GOT3 (cell line): ENCODE data around the gene MYH8.

Experiments
- DNase-seq: peaks from one replicate; lab custom pipeline; 2025; ENCODE audit warnings: mixed read lengths; lab: John Stamatoyannopoulos, UW

MYH8 gene

DNA sequence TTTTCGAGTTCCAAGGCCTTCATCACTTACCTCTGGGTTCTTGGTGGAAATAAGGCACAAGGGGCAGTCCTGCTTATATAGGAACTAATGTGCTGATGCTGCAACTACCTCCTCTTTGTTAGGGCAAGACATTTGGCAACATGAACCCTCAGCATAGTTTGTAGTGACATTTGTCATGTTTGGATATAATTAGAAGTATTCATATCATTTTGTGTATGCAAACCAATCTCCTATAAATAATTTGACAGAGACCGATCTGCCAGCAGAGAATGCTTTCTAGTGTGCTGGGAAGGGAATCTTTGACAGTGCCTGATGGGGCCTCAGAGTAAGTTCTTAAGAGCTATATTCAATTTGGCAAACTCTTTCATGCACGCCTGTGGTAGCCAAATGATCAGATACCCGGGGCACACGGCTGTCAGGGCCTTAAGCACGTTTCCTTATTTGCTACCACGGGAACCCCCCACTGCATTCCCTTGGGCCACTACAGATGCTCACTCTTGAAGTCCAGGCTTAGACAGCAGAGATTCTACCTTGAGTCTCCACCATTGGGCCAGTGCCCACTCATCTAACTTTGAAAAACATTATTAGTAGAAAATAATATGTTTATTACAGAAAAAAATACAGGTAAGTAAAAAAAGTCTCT, at the start of gene MYH8:
MYH8 (minus strand) TSS at position 51 of the 643 bp plus-strand sequence. CDS start 1,723 bp downstream, outside the sequence.
- DNase-seq, result no peak

DNA sequence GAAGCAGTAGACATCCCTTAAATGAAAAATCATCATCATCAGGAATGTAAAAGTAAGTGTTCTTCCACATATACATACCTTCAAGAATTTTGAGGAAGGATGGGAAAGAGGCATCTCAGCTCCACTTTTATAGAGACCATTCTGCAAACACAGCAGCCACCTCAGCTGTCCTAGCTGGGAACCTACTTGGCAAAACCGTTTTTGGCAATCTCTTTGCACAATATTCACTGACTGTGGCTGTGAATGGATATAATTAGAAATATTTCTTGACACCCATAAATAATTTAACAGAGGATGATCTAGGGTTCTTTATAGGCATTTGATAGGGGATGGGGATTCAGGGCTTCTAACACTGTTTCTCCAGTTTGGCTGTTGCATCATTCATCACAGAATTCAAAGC, 47.7 kb upstream of the MYH8 start, which contains the start of gene MYH4:
MYH4 (minus strand) TSS at position 101 of the 400 bp plus-strand sequence. CDS start 2,814 bp downstream, outside the sequence.
- DNase-seq, result no peak

DNA sequence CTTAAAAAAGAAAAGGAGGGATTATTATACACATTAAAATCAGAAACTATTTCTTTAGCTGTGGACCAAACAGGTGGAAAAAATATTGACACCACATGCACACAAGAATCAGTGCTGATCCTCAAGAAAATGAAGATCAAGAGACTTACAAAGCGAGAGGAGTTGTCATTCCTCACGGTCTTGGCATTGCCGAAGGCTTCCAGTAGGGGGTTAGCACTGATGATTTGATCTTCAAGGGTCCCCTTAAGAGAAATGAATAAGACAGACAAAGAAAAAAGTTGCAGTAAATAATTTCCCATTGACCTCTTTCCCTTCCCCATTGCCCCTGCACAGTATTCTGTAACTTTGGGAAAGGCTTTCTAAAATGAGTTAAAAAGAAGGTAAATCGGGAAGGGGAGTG, 41.7 kb upstream of the MYH8 start:
- no peak for DNase-seq

DNA sequence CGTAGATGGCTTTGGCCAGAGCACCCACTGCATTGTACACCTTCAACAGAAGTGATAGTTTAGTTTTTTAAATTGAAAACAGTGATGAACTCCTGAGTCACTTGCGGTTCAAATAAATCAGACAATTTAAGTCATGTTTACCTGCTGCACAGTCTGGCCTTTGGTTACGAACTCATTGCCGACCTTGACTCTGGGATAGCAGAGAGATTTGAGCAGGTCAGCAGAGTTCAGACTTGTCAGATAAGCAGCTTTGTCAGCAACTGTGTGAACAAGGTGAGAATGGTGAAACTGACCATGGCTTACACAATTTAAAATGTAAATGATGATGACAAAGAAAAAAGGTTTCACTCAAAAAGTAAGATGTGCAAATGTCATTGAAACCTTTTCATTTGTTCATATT, 38.3 kb upstream of the MYH8 start:
- no peak for DNase-seq

DNA sequence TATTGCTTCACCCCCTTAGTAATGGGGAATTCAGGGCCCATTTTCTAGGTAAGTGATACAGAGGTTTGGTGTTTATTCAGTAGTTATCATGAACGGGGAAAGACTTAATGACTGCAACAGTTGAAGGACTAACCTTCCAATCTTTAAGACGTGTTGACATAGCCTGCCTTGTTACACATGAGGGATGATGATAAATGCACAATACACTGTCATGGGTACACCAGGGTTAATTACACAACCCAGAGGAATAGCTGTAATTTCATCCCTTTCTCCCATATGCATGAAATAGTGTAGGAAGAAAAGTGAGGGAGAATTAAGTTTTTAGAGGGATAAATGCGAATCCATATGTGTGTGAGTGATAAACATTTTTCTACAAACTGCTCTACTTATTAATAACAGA, 37.0 kb upstream of the MYH8 start:
- no peak for DNase-seq

DNA sequence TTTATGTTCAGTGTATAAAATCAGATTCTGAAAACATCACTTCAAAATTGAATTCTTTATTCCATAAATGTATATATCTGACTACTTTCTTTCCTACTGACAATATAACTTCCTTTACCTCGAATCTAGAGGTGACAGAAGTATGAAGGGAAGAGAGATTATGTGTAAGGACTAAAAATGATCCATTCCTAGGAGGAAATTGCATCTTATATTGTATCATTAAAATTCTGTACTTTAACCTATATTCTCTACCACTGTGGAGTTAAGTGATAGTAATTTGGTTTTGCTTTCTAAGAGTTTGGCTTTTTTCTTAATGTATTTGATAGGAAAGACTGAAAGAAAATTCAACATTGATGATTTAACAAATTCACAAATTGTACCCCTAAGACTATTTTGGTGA, 36.2 kb upstream of the MYH8 start:
- no peak for DNase-seq

DNA sequence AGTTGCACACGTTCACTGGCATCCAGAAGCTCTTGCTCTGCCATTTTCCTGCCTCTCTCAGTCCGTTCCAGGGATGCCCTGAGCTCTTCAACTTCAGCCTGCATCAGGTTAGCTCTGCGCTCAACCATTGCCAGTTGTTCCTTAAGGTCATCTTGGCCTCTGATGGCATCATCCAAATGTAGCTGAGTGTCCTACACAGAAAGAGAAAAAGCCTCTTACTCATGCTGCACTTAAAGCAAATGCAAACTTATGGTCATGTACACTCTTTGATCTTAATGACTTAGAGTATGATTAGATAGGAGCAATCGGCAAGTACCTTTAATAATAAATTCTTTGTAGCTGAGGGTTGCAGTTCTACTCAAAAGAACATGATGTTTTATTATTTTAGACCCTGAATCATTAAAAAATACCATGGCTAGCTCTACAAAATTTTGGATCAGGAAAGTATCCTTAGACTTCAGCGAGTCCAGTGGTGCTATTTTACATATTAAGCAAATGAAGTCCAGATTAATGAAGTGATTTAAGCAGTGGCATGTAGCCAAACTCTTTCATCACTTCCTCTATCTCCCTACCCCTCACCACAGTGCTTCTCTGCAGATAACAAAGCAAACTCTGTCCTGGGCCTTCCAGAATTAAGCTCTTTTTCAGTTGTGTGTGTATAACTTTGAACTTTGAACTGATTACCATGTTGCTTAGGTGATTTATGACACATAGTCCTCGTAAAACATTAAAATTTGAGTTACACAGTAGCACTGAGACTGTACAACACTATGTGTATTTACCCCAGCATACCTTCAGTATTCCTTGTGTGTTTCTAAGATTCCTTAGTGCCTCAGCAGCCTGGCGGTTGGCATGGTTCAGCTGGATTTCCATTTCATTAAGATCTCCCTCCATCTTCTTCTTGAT, 25.5 kb upstream of the MYH8 start:
- DNase-seq, result no peak

DNA sequence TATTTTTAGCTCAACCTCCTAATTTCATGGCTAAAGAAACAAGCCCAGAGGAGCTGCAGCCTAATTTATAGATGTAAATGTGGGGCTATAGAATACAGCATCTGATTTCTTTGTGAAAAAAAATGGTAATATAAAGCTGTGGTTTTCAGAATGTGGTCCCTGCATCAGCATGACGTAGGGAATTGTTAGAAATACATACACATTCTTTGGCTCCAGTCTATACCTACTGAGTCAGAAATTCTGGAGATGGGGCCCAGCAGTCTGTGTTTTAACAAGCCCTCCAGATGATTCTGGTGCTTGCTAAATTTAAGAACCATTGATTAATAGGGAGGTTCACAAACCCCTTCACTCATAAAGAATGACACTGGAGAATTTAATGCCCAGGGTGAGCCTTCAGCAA, 18.1 kb upstream of the MYH8 start:
- no peak for DNase-seq

DNA sequence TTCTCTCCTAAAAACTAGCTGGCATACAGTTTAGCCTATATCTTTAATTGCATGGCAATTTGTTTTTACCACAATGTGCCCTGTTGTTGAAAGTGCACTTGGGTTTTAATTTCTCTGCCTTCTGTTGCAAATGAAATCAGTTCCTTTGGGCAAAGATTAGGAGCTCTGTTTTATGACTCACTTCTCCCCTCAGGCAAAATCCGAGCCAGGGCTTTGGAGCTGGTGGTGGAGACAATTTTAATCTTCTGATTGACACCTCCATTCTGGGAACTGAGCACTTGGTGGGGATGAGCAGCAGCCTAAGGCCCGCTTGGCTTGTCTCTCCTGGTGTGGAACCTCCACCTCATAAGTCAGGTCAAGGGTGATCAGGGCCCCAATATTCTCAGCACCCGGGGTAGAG, 13.3 kb upstream of the MYH8 start:
- DNase-seq, result no peak

DNA sequence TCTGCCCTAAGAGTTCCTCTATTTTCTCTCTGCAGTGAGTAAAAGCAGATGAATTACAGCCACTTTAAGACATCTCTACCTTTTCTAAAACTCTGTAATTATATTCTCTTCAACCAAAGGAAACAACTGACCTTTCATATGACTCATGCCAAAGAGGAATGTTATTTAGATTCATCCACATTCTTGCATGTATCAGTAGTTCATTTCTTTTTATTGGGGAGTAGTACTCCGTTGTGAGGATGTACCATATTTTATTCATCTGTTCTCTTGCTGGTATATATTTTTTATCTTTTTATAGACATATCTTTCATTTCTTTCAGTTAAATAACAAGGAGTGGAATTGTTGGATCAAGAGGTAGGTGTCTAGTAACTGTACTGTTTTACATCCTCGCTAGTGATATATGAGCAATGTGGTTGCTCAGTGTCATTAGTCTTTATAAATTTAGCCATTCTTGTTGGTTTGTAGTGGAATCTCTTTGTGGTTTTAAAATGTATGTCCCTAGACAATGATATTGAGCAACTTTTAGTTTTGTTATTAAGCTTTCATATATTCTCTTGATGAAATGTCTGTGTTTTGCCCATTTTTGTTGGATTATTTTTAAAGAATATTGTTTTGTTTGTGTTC, 7.8 kb upstream of the MYH8 start:
- no peak for DNase-seq

DNA sequence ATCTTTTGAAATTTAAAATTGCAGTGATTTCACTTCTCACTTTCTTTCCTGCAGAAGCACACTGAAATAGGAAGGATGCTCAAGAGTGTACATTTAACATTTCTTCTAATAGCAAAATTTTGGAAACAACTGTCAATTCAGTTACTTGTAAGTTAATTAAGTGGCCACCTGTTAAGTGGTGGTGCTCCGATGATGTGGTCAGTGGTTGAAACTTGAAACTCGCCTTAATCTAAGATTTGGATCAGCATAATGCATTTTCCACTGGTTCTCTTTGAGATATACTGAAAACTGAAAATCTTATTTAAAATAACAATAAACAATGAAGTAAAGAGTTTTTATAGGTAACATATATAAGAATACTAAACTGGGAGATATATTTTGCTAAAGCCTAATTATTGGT, 7.0 kb upstream of the MYH8 start:
- DNase-seq, result no peak

DNA sequence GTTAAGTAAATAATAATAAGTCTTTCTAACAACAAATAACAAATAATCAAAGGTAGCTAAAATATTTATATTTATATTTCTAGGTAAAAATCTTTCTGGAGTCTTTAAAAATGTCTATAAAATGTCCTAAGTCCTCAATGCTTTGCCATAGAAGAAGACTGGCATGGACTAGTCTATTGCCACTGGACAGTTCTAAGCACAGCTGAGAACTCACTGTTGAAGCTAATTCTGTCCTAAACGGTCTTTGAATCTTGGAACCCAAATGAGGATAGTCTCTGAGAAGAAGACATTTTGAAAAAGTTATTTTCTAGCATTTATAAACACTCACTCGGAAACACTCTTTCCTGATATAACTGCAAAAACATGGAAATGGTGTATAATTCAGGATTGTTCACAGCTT, 539 bp downstream of the MYH8 start:
- DNase-seq, result no peak

DNA sequence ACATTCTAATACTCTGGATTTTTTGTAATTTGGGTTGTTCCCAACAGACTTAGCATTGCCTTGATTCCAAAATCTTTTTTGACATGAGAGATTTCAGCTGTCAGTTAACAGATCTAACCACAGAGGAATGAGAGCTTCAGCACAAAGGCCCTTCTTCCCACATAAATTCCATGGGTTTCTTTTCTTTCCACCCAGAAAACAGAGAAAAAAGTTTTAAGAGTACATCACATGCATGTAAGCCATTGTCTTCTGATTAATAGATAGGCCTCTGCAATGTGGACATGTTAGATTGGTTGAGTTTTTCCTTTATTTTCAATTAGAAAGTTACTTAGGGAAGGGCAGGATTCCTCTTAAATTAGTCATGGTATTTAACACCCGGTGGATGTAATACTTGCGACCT, 939 bp downstream of the MYH8 start:
- DNase-seq, result no peak

DNA sequence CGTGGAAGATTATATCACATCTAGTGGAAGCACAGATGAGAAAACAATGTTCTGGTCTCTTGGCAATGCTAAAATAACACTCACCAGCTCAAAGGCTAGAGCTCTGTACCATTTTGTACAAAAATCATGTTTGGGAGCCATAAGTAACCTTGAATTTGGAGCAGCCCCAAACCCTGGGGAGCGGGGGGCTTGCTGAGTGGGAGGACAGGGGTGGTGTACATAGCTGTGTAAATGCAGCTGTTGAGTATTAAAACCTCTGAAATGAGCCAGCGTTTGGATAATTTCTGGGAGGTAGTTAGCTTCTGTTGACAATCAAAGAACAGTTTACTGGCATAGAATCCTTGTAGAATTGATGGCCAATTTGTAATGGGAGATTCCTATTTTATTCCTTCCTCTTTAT, 4.3 kb downstream of the MYH8 start:
- no peak for DNase-seq

DNA sequence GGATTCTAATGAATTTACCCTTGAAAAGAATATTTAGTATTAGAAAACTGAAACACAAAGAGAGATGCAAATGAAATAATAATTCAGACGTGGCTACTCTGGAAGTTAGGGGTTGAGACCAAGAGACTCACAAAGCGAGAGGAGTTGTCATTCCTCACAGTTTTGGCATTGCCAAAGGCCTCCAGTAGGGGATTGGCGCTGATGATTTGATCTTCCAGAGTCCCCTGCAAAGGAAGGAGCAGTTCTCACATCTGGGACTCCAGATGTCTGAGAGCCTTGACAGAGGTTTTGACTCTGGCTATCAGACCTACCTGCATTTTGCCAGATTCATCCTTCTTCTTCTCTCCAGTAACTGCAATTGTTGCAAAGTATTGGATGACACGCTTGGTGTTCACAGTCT, 6.6 kb downstream of the MYH8 start:
- no peak for DNase-seq

DNA sequence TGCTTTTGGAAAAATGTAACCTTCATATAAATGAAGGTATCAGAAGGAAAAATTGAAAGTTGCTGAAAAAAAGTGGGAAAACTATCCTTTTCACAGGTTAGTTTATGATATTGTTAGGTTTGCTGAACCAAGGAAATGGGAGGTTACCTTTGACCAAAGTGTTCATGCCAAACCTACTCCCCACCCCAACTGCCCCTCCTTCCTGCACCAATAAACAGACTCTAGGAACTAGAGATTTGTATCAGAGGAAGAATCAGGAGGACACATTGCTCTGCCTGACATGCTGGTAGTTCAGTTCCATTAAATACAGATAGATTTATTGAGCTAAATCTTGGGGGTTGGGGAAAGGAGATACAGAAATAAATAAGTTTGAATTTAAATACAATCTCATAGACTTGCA, 18.2 kb downstream of the MYH8 start:
- no peak for DNase-seq

DNA sequence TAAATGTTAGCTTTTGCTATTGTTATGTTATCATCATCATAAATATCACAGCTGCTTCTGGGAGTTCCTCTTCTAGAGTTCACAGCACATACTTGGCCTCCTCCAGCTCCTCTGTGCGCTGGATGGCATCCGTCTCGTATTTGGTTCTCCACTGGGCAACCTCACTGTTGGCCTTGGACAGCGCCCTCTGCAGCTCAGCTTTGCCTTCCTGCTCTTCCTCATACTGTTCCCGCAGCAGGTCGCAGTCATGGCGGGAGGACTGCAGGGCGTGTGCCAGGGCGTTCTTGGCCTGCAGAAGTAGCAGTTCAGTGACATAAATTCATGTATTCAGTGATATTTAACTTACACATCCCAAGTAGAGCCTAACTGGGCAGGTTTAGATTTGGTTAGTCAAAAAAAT, 23.4 kb downstream of the MYH8 start:
- DNase-seq, result no peak

DNA sequence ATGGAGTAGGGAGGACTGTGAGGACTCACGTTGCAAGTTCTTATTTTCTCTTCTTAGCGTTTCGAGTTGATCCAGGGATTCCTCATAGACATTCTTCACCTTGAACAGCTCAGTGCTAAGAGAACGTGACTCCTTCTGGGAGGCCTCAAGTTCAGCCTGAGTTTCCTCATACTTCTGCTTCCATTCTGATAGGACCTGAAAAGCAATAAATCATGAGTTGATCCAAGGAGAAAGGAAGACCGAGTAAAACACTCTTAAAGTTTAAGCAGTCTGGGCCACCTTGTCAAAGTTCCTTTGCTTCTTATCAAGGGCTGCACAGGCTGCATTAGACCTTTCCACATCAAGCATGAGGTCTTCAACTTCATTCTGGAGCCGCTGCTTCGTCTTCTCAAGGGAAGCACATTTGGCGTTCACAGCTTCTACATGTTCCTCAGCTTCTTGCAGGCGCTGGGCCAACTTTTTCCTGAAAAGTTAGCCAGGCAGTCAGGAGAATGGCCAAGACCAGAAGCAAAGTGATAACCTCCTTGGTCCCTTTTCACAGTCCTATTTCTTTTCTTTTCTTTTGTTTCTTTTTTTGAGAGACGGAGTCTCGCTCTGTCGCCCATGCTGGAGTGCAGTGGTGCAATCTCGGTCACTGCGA, 25.1 kb downstream of the MYH8 start:
- no peak for DNase-seq

DNA sequence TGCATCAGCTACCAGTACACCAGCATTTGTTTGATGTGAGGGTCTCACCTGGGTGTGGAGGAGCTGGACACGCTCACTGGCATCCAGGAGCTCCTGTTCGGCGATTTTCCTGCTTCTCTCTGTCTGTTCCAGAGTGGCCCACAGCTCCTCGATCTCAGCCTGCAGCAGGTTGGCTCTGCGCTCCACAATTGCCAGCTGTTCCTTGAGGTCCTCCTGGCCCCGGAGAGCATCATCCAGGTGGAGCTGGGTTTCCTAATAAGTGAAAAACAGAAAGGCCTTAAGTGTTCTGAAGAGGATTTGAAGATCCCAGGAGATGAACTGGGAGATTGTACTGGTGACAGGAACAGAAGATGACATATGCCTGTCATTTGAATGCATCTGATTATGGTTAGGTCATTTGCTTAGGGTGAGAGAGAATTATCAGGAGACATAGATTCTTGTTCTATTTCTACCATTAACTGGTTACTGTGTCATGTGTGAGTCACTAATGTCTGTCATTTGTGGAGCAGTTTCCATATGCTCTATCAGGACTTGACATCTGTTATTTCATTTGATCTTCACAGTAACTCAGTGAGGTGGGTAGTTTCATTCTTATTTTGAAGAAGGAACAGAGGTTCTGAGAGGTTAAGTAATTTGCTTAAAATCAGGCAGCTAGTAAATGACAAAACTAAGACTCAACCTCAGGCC, 27.4 kb downstream of the MYH8 start:
- DNase-seq, result no peak

DNA sequence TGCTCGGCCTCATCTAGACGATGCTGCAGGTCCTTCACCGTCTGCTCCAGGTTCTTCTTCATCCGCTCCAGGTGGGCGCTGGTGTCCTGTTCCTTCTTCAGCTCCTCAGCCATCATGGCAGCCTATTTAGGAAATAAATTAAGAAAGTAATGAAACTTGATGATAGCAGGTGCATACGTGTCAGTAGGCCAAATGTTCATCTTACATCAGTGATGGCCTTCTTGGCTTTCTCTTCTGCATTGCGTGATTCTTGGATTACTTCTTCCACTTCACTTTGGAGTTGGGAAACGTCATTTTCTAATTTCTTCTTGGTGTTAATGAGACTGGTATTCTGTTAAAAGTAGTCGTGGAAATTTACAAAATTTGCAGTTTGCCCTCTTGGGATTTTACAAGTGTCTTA, 28.9 kb downstream of the MYH8 start:
- no peak for DNase-seq

DNA sequence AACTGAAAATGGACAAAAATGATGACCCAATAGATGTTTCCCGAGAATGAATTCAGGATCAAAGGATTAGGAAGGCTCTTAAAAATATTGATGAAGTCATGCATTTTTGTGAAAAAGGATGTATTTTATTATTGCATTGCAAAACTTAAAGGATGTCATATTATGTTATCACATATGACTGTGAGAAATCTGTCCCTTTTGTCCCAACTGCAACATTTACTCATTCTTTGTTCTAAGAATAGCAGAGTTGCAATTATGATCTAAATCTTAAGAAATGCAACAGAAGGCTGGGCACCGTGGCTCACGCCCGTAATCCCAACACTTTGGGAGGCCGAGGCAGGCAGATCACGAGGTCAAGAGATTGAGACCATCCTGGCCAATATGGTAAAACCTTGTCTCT, 35.9 kb downstream of the MYH8 start:
- no peak for DNase-seq

DNA sequence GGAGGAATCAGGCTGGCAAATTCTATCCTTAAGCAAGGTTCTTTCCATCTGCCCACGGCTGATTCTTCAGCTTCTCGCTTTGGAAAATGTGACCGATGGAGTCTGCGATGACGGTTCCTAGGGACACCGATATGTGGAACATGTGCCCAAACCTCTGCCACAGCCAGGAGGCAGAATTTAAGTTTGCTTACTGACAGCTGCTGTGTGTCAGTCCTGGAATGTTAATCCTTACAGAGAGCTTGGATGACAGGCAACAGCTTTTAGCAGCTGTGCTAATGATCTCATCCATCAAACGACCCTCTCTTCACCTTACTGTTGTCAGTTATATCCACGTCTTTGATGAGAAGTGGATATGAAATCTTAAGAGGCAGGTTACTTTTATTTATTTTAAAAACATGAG, 37.6 kb downstream of the MYH8 start:
- DNase-seq, result no peak
